GM21526 (cell line): ENCODE measurements around the gene NAIF1.
"Not testable (repeated sequence)": the region's sequence is repeated elsewhere in the genome, so short reads cannot be mapped to it uniquely, and the experiment has no call there.

Experiments
- ATAC-seq: cut with Tn5 transposase; IDR thresholded peaks from one replicate; pipeline ENCODE4 v1.9.1; 2021; ENCODE audit warnings: moderate library complexity; ENCODE audit not compliant: unreplicated experiment, low FRiP score

The NAIF1 gene

GRCh38 chr9:128066713-128067644 is at the start of gene NAIF1:
NAIF1 (minus strand) TSS chr9:128067320; CDS start chr9:128067101, 219 bp downstream.
- ATAC-seq, result peak; percentile 57

GRCh38 chr9:128116104-128117083 is 49.3 kb upstream of the NAIF1 start:
- no peak for ATAC-seq

GRCh38 chr9:128115187-128116103 is 48.3 kb upstream of the NAIF1 start:
- ATAC-seq, result no peak

GRCh38 chr9:128114326-128115186 is 47.4 kb upstream of the NAIF1 start:
- no peak for ATAC-seq

GRCh38 chr9:128113526-128114325 is 46.6 kb upstream of the NAIF1 start:
- ATAC-seq, result no peak

- ATAC-seq, result not testable (repeated sequence)
Observed at GRCh38 chr9:128111726-128112125, 44.6 kb upstream of the NAIF1 start.

- no peak for ATAC-seq
Observed at GRCh38 chr9:128109050-128109709, 42.1 kb upstream of the NAIF1 start.

- ATAC-seq, result no peak
Observed at GRCh38 chr9:128108269-128109049, 41.3 kb upstream of the NAIF1 start.

- ATAC-seq, result no peak
Observed at GRCh38 chr9:128107468-128108268, 40.5 kb upstream of the NAIF1 start.

- no peak for ATAC-seq
Observed at GRCh38 chr9:128106940-128107467, 39.9 kb upstream of the NAIF1 start.

GRCh38 chr9:128106181-128106939 is 39.2 kb upstream of the NAIF1 start:
- no peak for ATAC-seq

GRCh38 chr9:128105538-128106175 is 38.5 kb upstream of the NAIF1 start:
- ATAC-seq, result no peak

- no peak for ATAC-seq
Observed at GRCh38 chr9:128104171-128104618, 37.1 kb upstream of the NAIF1 start.

GRCh38 chr9:128103589-128103962 is 36.5 kb upstream of the NAIF1 start:
- no peak for ATAC-seq
